Fibroblast of mammary gland (primary cell): ENCODE data around the gene FAM83E.

Experiments used
- DNase-seq: peaks from one replicate; pipeline ENCODE4 v3.0.0-alpha.2; 2010; ENCODE audit warnings: low read depth
- H3K4me3 ChIP-seq: 2 replicates; pipeline ENCODE4 v1.5.1; 2011; ENCODE audit warnings: low read depth, mild to moderate bottlenecking, low read length, moderate library complexity; ENCODE audit not compliant: control insufficient read depth
- TF ChIP-seq, protein P1 (sequence below): conservative IDR thresholded peaks from 2 replicates; pipeline ENCODE4 v1.5.1; 2011; ENCODE audit warnings: low read depth, low read length, inconsistent platforms; ENCODE audit not compliant: control insufficient read depth, insufficient read depth

Gene FAM83E

DNA sequence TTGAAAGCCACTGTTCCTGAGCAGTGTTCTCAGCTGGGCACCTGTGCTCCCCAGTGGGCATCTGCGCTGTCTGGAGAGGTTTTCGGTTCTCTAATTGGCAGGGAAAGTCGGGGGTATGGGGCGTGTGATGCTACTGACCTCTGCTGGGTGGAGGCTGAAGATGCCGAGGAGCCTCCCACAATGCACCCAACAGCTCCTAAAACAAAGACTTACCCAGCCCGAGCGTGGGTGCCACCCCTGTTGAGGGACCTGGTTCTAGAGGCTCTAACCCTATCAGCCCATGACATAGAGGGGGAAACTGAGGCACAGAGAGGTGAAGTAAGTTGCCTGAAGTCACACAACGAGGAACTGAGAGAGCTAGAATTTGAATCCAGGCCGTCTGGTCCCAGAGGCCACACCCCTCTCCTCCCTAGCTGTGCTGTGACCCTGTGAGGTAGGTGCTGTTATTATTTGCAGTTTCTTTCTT lies 6.0 kb downstream of the FAM83E start:
- TF ChIP-seq, protein P1, sequence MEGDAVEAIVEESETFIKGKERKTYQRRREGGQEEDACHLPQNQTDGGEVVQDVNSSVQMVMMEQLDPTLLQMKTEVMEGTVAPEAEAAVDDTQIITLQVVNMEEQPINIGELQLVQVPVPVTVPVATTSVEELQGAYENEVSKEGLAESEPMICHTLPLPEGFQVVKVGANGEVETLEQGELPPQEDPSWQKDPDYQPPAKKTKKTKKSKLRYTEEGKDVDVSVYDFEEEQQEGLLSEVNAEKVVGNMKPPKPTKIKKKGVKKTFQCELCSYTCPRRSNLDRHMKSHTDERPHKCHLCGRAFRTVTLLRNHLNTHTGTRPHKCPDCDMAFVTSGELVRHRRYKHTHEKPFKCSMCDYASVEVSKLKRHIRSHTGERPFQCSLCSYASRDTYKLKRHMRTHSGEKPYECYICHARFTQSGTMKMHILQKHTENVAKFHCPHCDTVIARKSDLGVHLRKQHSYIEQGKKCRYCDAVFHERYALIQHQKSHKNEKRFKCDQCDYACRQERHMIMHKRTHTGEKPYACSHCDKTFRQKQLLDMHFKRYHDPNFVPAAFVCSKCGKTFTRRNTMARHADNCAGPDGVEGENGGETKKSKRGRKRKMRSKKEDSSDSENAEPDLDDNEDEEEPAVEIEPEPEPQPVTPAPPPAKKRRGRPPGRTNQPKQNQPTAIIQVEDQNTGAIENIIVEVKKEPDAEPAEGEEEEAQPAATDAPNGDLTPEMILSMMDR = peak; percentile 53
- no peak overlapping the region for H3K4me3 ChIP-seq
- peak; percentile 48 for DNase-seq

DNA sequence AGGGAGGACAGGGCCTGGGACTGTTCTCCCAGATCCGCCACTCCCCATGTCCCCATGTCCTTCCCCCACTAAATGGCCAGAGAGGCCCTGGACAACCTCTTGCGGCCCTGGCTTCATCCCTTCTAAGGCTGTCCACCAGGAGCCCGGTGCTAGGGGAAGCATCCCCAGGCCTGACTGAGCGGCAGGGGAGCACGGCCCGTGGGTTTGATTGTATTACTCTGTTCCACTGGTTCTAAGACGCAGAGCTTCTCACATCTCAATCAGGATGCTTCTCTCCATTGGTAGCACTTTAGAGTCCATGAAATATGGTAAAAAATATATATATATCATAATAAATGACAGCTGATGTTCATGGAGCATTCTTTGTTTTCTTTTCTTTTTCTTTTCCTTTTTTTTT lies 7.5 kb downstream of the FAM83E start:
- no peak overlapping the region for H3K4me3 ChIP-seq
- no peak for DNase-seq
- TF ChIP-seq, protein P1 = no peak

DNA sequence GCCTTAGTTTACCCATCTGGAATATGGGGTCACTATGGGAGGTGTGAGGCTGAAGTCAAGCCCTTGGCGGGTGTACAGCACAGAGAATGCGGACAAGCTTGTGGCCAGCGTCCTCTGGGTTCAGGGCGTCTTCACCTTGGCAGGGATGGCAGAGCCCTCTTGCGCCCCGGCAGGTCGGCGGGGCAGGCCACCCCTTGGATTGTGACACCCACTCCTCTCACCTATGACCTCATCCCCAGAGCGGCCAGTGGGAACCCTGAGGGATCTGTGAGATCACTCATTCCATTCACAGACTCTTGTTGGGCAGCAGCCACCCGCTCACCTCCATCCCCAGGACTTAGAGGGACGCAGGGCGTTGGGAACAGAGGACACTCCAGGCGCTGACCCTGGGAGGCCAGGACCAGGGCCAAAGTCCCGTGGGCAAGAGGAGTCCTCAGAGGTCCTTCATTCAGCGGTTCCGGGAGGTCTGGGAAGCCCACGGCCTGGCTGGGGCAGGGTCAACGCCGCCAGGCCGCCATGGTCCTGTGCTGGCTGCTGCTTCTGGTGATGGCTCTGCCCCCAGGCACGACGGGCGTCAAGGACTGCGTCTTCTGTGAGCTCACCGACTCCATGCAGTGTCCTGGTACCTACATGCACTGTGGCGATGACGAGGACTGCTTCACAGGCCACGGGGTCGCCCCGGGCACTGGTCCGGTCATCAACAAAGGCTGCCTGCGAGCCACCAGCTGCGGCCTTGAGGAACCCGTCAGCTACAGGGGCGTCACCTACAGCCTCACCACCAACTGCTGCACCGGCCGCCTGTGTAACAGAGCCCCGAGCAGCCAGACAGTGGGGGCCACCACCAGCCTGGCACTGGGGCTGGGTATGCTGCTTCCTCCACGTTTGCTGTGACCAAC lies 8.2 kb downstream of the FAM83E start, which contains the start of gene SPACA4:
Gene SPACA4 (plus strand): TSS at position 280 of the 896 bp plus-strand sequence. CDS start 237 bp downstream, at position 517.
- TF ChIP-seq, protein P1 = no peak
- no peak within 1 kb of the TSS for H3K4me3 ChIP-seq
- no peak for DNase-seq

DNA sequence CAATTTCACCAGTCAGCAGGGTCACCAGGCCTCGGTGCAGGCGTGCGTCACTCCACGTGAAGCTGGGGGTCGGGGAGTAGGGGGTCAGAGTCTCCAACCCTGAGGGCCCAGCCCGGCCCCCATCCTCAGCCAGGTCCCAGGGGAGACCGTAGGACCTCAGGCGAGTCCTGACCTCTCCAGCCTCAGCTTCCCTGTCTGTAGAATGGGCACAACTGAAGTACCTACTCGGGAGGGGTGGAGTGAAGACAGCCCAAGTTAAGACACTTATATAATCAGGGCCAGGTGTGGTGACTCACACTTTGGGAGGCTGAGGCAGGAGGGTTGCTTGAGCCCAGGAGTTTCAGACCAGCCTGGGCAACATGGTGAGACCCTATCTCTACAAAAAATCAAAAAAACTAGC lies 11.0 kb downstream of the FAM83E start:
- TF ChIP-seq, protein P1 = no peak
- no peak overlapping the region for H3K4me3 ChIP-seq
- no peak for DNase-seq

DNA sequence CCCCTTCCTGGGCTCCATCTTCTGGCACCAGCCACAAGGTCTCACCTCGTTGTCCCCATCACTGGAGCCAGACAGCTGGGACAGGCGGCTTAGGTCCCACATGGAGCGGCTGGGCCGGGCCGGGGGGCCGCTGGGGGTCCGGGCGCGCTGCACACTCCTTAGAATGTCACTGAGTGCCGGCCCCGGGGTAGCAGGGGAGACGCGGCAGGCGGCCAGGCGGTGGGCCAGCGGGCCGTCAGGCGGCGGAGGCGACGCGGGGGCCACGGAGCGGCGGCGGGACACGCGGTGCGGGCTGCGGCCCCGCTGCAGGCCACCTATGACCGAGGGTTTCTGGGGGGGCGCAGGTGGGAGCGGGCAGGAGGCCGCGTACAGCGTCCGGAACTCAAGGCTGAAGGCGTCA lies 11.4 kb downstream of the FAM83E start:
- no peak overlapping the region for H3K4me3 ChIP-seq
- no peak for DNase-seq
- TF ChIP-seq, protein P1 = no peak

DNA sequence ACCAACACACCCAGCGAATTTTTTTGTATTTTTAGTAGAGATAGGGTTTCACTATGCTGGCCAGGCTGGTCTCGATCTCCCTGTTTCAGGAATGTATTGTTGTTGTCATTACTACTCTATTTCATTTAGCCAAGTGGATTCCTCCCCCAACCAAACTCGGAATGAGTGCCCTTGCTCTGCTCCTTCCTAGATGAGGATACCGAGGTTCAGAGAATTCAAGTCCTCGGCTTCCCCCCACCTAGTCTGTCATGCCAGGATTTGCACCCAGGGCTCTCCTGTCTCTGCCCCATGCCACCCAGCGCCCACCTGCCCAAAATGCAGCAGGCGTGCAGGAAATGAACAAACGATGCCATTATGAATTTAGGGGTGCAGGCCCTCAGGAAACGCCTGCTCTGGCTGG lies 11.9 kb downstream of the FAM83E start:
- H3K4me3 ChIP-seq = no peak overlapping the region
- DNase-seq = no peak
- TF ChIP-seq, protein P1 = no peak
